HG03378 (cell line): Measurements from ENCODE around the gene CPNE5.
"Not testable (repeated sequence)": the region's sequence is repeated elsewhere in the genome, so short reads cannot be mapped to it uniquely, and the experiment has no call there.

Experiments
- ATAC-seq: cut with Tn5 transposase; IDR thresholded peaks from one replicate; pipeline ENCODE4 v1.9.1; 2021; ENCODE audit warnings: mild to moderate bottlenecking, moderate library complexity; ENCODE audit not compliant: unreplicated experiment

CPNE5 gene

GRCh38 chr6:36817176-36817817 is 21.9 kb downstream of the CPNE5 start:
- ATAC-seq, result no peak

GRCh38 chr6:36815962-36816735 is 23.1 kb downstream of the CPNE5 start:
- ATAC-seq, result no peak

GRCh38 chr6:36814249-36814648 is 25.0 kb downstream of the CPNE5 start:
- no peak for ATAC-seq

GRCh38 chr6:36813526-36813925 is 25.7 kb downstream of the CPNE5 start:
- ATAC-seq, result no peak

- ATAC-seq, result not testable (repeated sequence)
Observed at GRCh38 chr6:36813047-36813446, 26.2 kb downstream of the CPNE5 start.

- no peak for ATAC-seq
Observed at GRCh38 chr6:36809941-36810803, 29.1 kb downstream of the CPNE5 start.

- ATAC-seq, result no peak
Observed at GRCh38 chr6:36809156-36809555, 30.1 kb downstream of the CPNE5 start.

- no peak for ATAC-seq
Observed at GRCh38 chr6:36808634-36809033, 30.6 kb downstream of the CPNE5 start.

GRCh38 chr6:36807750-36808149 is 31.5 kb downstream of the CPNE5 start:
- ATAC-seq, result no peak

GRCh38 chr6:36807143-36807542 is 32.1 kb downstream of the CPNE5 start:
- ATAC-seq, result no peak

- ATAC-seq, result no peak
Observed at GRCh38 chr6:36805917-36806316, 33.3 kb downstream of the CPNE5 start.

GRCh38 chr6:36805096-36805797 is 34.0 kb downstream of the CPNE5 start:
- no peak for ATAC-seq

- no peak for ATAC-seq
Observed at GRCh38 chr6:36804563-36804962, 34.7 kb downstream of the CPNE5 start.

GRCh38 chr6:36803908-36804307 is 35.3 kb downstream of the CPNE5 start:
- no peak for ATAC-seq

GRCh38 chr6:36803482-36803881 is 35.8 kb downstream of the CPNE5 start:
- no peak for ATAC-seq

GRCh38 chr6:36800223-36801076 is 38.8 kb downstream of the CPNE5 start:
- no peak for ATAC-seq

- no peak for ATAC-seq
Observed at GRCh38 chr6:36798852-36799251, 40.4 kb downstream of the CPNE5 start.

- no peak for ATAC-seq
Observed at GRCh38 chr6:36797653-36798052, 41.6 kb downstream of the CPNE5 start.

GRCh38 chr6:36797055-36797454 is 42.2 kb downstream of the CPNE5 start:
- no peak for ATAC-seq

GRCh38 chr6:36794713-36795065 is 44.6 kb downstream of the CPNE5 start:
- ATAC-seq, result no peak
